HEK293 (cell line): ENCODE results near the gene DCUN1D5.

Experiments used
- GLIS1 ChIP-seq: fragments of 450-650 bp; formaldehyde crosslinking; IDR thresholded peaks from 2 replicates; pipeline ENCODE4 v1.5.1; 2016; ENCODE audit warnings: missing biosample characterization, missing genetic modification characterization
- HOXA7 ChIP-seq: sonication (generic); formaldehyde crosslinking; IDR thresholded peaks from 2 replicates; pipeline ENCODE4 v1.8.1; 2022; ENCODE audit warnings: missing genetic modification reagents, borderline replicate concordance
- IKZF3 ChIP-seq: fragments of 450-650 bp; IDR thresholded peaks from 2 replicates; pipeline ENCODE4 v1.5.0; 2018; ENCODE audit warnings: missing biosample characterization, mild to moderate bottlenecking, missing genetic modification characterization, moderate library complexity
- MEIS1 ChIP-seq: sonication (generic); formaldehyde crosslinking; IDR thresholded peaks from 2 replicates; pipeline ENCODE4 v1.8.1; 2022; ENCODE audit warnings: missing genetic modification reagents, mild to moderate bottlenecking, borderline replicate concordance
- PRDM1 ChIP-seq: fragments of 450-650 bp; formaldehyde crosslinking; IDR thresholded peaks from 2 replicates; pipeline ENCODE4; 2016; ENCODE audit warnings: missing biosample characterization, missing genetic modification characterization
- SALL2 ChIP-seq: fragments of 450-650 bp; formaldehyde crosslinking; IDR thresholded peaks from 2 replicates; pipeline ENCODE4 v1.5.0; 2017; ENCODE audit warnings: missing biosample characterization, mild to moderate bottlenecking, missing genetic modification characterization, borderline replicate concordance
- SCRT1 ChIP-seq: fragments of 450-650 bp; formaldehyde crosslinking; IDR thresholded peaks from 2 replicates; pipeline ENCODE4 v1.5.1; 2016; ENCODE audit warnings: missing biosample characterization, missing genetic modification characterization, borderline replicate concordance
- SP2 ChIP-seq: fragments of 450-650 bp; formaldehyde crosslinking; IDR thresholded peaks from 2 replicates; pipeline ENCODE4 v1.5.1; 2016; ENCODE audit warnings: missing biosample characterization, missing genetic modification characterization
- TRIM28 ChIP-seq: IDR thresholded peaks from 2 replicates; pipeline ENCODE4 v1.6.1; 2011; ENCODE audit warnings: low read length, control low read depth, borderline replicate concordance
- YY2 ChIP-seq: fragments of 450-650 bp; formaldehyde crosslinking; IDR thresholded peaks from 2 replicates; pipeline ENCODE4 v1.5.1; 2016; ENCODE audit warnings: missing biosample characterization, missing genetic modification characterization
- ZBTB21 ChIP-seq: fragments of 450-650 bp; formaldehyde crosslinking; IDR thresholded peaks from 2 replicates; pipeline ENCODE4 v1.5.1; 2017; ENCODE audit warnings: missing biosample characterization, missing genetic modification characterization
- ZBTB7A ChIP-seq: fragments of 450-650 bp; formaldehyde crosslinking; IDR thresholded peaks from 2 replicates; pipeline ENCODE4 v1.5.1; 2016; ENCODE audit warnings: low read depth, missing biosample characterization, missing genetic modification characterization
- ZNF10 ChIP-seq: fragments of 450-650 bp; formaldehyde crosslinking; IDR thresholded peaks from 2 replicates; pipeline ENCODE4 v1.5.1; 2017; ENCODE audit warnings: missing biosample characterization, missing genetic modification characterization
- ZNF132 ChIP-seq: fragments of 450-650 bp; formaldehyde crosslinking; IDR thresholded peaks from 2 replicates; pipeline ENCODE4 v1.5.1; 2017; ENCODE audit warnings: missing biosample characterization, missing genetic modification characterization, borderline replicate concordance
- ZNF133 ChIP-seq: fragments of 450-650 bp; formaldehyde crosslinking; IDR thresholded peaks from 2 replicates; pipeline ENCODE4 v1.5.1; 2016; ENCODE audit warnings: missing biosample characterization, missing genetic modification characterization
- ZNF174 ChIP-seq: fragments of 450-650 bp; formaldehyde crosslinking; IDR thresholded peaks from 2 replicates; pipeline ENCODE4 v1.5.0; 2017; ENCODE audit warnings: missing biosample characterization, mild to moderate bottlenecking, missing genetic modification characterization
- ZNF292 ChIP-seq: fragments of 450-650 bp; formaldehyde crosslinking; IDR thresholded peaks from 2 replicates; pipeline ENCODE4 v1.5.1; 2016; ENCODE audit warnings: low read depth, missing biosample characterization, missing genetic modification characterization, borderline replicate concordance
- ZNF366 ChIP-seq: fragments of 450-650 bp; formaldehyde crosslinking; conservative IDR thresholded peaks from 2 replicates; pipeline ENCODE4 v1.5.1; 2016; ENCODE audit warnings: missing biosample characterization, missing genetic modification characterization
- ZNF433 ChIP-seq: fragments of 450-650 bp; formaldehyde crosslinking; IDR thresholded peaks from 2 replicates; pipeline ENCODE4 v1.5.1; 2016; ENCODE audit warnings: missing biosample characterization, missing genetic modification characterization, low read depth
- ZNF571 ChIP-seq: fragments of 450-650 bp; formaldehyde crosslinking; IDR thresholded peaks from 2 replicates; pipeline ENCODE4 v1.5.0; 2017; ENCODE audit warnings: missing biosample characterization, missing genetic modification characterization
- ZNF596 ChIP-seq: fragments of 450-650 bp; IDR thresholded peaks from 2 replicates; pipeline ENCODE4 v1.5.0; 2018; ENCODE audit warnings: missing biosample characterization, mild to moderate bottlenecking, missing genetic modification characterization, moderate library complexity
- ZNF600 ChIP-seq: fragments of 450-650 bp; formaldehyde crosslinking; IDR thresholded peaks from 2 replicates; pipeline ENCODE4 v1.5.1; 2016; ENCODE audit warnings: missing biosample characterization, missing genetic modification characterization
- ZNF747 ChIP-seq: fragments of 450-650 bp; formaldehyde crosslinking; IDR thresholded peaks from 2 replicates; pipeline ENCODE4 v1.5.1; 2016; ENCODE audit warnings: missing biosample characterization, missing genetic modification characterization
- ZNF791 ChIP-seq: fragments of 450-650 bp; formaldehyde crosslinking; IDR thresholded peaks from 2 replicates; pipeline ENCODE4 v1.5.1; 2016; ENCODE audit warnings: missing biosample characterization, missing genetic modification characterization
- ZNF843 ChIP-seq: fragments of 450-650 bp; formaldehyde crosslinking; IDR thresholded peaks from 2 replicates; pipeline ENCODE4 v1.5.1; 2016; ENCODE audit warnings: missing biosample characterization, missing genetic modification characterization
- TF ChIP-seq, protein P1 (sequence below): fragments of 450-650 bp; formaldehyde crosslinking; conservative IDR thresholded peaks from 2 replicates; pipeline ENCODE4 v1.5.1; 2016; ENCODE audit warnings: low read depth, missing biosample characterization, missing genetic modification characterization
- TF ChIP-seq, protein P2 (sequence below): fragments of 450-650 bp; formaldehyde crosslinking; IDR thresholded peaks from 2 replicates; pipeline ENCODE4 v1.5.1; 2016; ENCODE audit warnings: missing biosample characterization, missing genetic modification characterization
- TF ChIP-seq, protein P3 (sequence below): fragments of 450-650 bp; IDR thresholded peaks from 2 replicates; pipeline ENCODE4 v1.5.1; 2018; ENCODE audit warnings: missing biosample characterization, missing genetic modification characterization

The DCUN1D5 gene

DNA sequence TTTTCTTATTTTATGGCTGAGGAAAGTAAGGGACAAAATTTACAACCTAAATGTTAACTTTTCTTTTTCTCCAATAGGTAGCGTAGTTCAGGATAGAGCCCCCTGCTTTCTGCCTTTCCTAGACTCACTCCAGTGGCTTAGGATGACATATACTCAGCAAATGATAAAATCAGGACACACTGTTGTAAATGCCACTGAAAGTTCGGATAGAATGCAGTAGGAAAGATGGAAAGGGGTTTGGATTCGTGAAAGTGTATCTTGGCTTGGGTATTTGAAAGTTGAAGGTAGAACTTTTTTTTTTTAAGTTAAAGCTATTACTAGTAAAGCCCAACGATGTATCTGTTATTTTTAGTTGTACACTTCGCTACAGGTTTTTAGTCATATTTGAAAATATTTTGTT is 19.4 kb upstream of the DCUN1D5 start (continued):
- TF ChIP-seq, protein P1, sequence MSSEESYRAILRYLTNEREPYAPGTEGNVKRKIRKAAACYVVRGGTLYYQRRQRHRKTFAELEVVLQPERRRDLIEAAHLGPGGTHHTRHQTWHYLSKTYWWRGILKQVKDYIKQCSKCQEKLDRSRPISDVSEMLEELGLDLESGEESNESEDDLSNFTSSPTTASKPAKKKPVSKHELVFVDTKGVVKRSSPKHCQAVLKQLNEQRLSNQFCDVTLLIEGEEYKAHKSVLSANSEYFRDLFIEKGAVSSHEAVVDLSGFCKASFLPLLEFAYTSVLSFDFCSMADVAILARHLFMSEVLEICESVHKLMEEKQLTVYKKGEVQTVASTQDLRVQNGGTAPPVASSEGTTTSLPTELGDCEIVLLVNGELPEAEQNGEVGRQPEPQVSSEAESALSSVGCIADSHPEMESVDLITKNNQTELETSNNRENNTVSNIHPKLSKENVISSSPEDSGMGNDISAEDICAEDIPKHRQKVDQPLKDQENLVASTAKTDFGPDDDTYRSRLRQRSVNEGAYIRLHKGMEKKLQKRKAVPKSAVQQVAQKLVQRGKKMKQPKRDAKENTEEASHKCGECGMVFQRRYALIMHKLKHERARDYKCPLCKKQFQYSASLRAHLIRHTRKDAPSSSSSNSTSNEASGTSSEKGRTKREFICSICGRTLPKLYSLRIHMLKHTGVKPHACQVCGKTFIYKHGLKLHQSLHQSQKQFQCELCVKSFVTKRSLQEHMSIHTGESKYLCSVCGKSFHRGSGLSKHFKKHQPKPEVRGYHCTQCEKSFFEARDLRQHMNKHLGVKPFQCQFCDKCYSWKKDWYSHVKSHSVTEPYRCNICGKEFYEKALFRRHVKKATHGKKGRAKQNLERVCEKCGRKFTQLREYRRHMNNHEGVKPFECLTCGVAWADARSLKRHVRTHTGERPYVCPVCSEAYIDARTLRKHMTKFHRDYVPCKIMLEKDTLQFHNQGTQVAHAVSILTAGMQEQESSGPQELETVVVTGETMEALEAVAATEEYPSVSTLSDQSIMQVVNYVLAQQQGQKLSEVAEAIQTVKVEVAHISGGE (tag by site-specific recombination): no peak
- TF ChIP-seq MEIS1 (CRISPR knock-in tag) (no peak), GLIS1 (tag by site-specific recombination) (no peak), SALL2 (tag by site-specific recombination) (no peak), ZNF433 (tag by site-specific recombination) (no peak), ZNF600 (no peak), PRDM1 (tag by site-specific recombination) (peak; percentile 92), ZNF747 (tag by site-specific recombination) (no peak), ZBTB21 (no peak), ZNF366 (peak; percentile 44), HOXA7 (no peak), ZNF292 (no peak), ZNF132 (tag by site-specific recombination) (no peak), ZBTB7A (tag by site-specific recombination) (no peak), ZNF596 (tag by site-specific recombination) (no peak), ZNF133 (tag by site-specific recombination) (no peak), ZNF10 (tag by site-specific recombination) (no peak), TRIM28 (0 out of 2 replicates have a peak, but pooled peaks have one; percentile 24), ZNF791 (tag by site-specific recombination) (no peak), SCRT1 (no peak), ZNF843 (tag by site-specific recombination) (no peak), ZNF571 (tag by site-specific recombination) (no peak), ZNF174 (tag by site-specific recombination) (no peak), YY2 (tag by site-specific recombination) (no peak), IKZF3 (tag by site-specific recombination) (0 out of 2 replicates have a peak, but pooled peaks have one; percentile 40), SP2 (tag by site-specific recombination) (no peak)
- TF ChIP-seq, protein P2, sequence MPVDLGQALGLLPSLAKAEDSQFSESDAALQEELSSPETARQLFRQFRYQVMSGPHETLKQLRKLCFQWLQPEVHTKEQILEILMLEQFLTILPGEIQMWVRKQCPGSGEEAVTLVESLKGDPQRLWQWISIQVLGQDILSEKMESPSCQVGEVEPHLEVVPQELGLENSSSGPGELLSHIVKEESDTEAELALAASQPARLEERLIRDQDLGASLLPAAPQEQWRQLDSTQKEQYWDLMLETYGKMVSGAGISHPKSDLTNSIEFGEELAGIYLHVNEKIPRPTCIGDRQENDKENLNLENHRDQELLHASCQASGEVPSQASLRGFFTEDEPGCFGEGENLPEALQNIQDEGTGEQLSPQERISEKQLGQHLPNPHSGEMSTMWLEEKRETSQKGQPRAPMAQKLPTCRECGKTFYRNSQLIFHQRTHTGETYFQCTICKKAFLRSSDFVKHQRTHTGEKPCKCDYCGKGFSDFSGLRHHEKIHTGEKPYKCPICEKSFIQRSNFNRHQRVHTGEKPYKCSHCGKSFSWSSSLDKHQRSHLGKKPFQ (tag by site-specific recombination): no peak
- TF ChIP-seq, protein P3, sequence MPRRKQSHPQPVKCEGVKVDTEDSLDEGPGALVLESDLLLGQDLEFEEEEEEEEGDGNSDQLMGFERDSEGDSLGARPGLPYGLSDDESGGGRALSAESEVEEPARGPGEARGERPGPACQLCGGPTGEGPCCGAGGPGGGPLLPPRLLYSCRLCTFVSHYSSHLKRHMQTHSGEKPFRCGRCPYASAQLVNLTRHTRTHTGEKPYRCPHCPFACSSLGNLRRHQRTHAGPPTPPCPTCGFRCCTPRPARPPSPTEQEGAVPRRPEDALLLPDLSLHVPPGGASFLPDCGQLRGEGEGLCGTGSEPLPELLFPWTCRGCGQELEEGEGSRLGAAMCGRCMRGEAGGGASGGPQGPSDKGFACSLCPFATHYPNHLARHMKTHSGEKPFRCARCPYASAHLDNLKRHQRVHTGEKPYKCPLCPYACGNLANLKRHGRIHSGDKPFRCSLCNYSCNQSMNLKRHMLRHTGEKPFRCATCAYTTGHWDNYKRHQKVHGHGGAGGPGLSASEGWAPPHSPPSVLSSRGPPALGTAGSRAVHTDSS (tag by site-specific recombination): no peak
